Activated naive CD4-positive, alpha-beta T cell treated with anti-CD3 and anti-CD28 coated beads, Interleukin-2, amount 50 U/mL, for 72 hours (primary cell): Measurements from ENCODE around the gene AP2B1. TPM values are rescaled to one million over a fixed set of nuclear protein-coding genes. Genes with fewer than 3 reads are reported as not detected.
"Not testable (repeated sequence)": the region's sequence is repeated elsewhere in the genome, so short reads cannot be mapped to it uniquely, and the experiment has no call there.

Experiments
- ATAC-seq, 2 donors: fragments of 150-1000 bp; cut with Tn5 transposase; 2 replicates each; pipeline ENCODE4 v1.10.0; 2021; ENCODE audit warnings: mild to moderate bottlenecking in 2 of 2, moderate library complexity in 2 of 2
- DNase-seq, 2 donors: peaks; one replicate each; pipeline ENCODE4 v3.0.0; 2021 to 2022; ENCODE audit warnings: low spot score in 2 of 2
- H3K27ac Mint-ChIP-seq, 2 donors: one replicate each; pipeline ENCODE4 v1.8.0; 2022; ENCODE audit warnings: mild to moderate bottlenecking in 2 of 2, mixed read lengths in 2 of 2
- H3K36me3 Mint-ChIP-seq, 2 donors: one replicate each; pipeline ENCODE4 v1.8.0; 2022; ENCODE audit warnings: mixed read lengths in 2 of 2
- H3K9me3 Mint-ChIP-seq, 2 donors: one replicate each; pipeline ENCODE4 v1.8.0; 2022; ENCODE audit warnings: mixed read lengths in 2 of 2
- total RNA-seq, 2 donors: library from RNA; stranded (reverse); gene quantifications; one replicate each; pipeline ENCODE4 v1.2.3, GENCODE V29; 2022

AP2B1 gene
- total RNA-seq, 2 donors from 2014 or later: 185 to 202 TPM

DNA sequence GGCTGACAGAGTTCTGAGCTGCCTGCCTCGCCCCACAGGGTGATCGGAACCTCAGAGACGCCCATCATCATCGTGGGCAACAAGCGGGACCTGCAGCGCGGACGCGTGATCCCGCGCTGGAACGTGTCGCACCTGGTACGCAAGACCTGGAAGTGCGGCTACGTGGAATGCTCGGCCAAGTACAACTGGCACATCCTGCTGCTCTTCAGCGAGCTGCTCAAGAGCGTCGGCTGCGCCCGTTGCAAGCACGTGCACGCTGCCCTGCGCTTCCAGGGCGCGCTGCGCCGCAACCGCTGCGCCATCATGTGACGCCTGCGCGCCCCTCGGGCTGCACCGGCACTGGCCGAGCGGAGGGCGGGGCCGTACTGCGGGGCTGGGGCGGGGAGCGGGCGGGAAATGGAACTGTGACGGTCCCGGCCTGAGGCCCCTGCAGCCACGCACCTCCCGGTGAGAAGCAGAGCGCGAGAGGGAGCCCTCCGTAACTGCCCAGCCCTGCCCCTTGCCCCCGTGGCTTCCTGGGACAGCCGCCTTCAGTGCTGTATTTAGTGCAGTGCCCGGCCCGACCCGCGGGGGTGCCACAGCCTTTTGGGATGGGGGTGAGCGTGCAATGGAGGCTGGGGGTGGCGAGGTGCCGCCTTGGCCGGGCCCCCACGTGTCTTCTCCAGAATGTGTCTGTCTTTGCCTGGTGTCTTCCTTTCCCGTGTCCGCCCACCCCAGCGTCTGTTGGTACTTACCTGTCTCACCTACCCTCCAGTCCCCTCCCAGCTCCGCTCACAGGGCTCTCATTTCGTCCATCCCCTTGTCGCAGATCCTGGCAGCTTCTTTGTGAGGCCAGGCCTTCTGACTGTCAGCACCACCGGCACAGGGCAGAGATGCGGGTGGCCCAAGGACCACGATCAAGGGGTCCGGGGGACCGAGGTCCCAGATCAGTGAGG, 154.1 kb downstream of the AP2B1 start:
- ATAC-seq (peak; percentile 49 to 70), DNase-seq (no peak)
- H3K36me3 Mint-ChIP-seq: no peaks in the 10 kb centered on the region
- no peaks in the 10 kb centered on the region for H3K9me3 Mint-ChIP-seq
- no peak overlapping the region for H3K27ac Mint-ChIP-seq

DNA sequence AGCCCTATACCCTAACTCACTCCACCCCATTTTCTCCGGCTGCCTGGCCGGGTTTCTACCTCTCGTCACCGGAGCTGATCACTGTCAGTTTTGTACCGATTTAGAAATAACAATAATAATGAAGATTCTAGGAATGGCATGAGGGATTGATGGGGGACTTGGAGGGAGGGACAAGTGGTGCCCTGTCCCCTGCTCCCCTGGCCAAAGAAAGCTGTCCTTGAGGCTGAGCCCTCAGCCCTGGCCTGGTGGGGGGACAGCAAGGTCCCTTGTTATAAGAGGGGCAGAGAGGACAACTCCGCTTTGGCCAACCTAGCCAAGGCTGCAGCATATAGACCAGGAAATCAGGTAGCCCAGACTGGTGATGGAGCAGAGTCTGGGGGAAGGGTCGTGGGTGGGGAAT, 155.4 kb downstream of the AP2B1 start:
- no peaks in the 10 kb centered on the region for H3K9me3 Mint-ChIP-seq
- no peaks in the 10 kb centered on the region for H3K36me3 Mint-ChIP-seq
- no peak for DNase-seq
- H3K27ac Mint-ChIP-seq: no peak overlapping the region
- ATAC-seq: no peak

- no peaks in the 10 kb centered on the region for H3K36me3 Mint-ChIP-seq
- ATAC-seq (no peak), DNase-seq (no peak)
- H3K27ac Mint-ChIP-seq: no peak overlapping the region
- no peaks in the 10 kb centered on the region for H3K9me3 Mint-ChIP-seq
These were observed 155.9 kb downstream of the AP2B1 start for GRCh38 chr17:35742896-35743477.

DNA sequence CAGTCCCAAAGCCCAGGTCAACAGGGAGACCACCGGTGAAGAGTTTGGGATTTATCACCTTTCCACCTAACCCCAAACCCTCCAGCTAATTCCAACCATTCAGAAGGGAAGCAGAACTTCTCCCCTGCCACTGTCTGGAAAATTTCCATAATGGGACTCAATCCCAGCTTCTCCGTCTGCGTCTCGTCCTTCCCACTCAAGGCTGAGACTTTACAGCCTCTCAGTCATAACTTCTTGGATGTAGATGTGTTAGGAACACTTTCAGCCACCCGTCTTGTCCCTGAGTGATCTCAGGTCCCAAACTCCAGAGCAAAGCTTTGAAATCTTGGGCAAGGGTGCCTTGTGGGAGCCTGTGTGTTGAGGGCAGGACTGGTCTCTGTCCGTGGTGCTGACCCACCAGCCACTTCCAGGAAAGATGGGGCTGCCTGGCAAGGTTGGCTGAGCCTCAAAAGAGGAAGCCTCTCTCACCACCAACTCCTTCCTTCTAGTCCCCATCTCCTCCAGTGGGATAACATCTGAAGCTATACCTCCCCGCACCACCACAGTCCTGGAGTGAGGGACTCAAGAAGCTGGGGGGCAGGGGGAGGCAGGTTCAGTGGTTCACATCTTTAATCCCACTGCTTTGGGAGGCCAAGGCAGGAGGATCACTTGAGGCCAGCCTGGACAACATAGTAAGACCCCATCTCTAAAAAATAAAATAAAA, 156.7 kb downstream of the AP2B1 start:
- H3K9me3 Mint-ChIP-seq: no peaks in the 10 kb centered on the region
- no peaks in the 10 kb centered on the region for H3K36me3 Mint-ChIP-seq
- ATAC-seq: no peak
- no peak for DNase-seq
- no peak overlapping the region for H3K27ac Mint-ChIP-seq

DNA sequence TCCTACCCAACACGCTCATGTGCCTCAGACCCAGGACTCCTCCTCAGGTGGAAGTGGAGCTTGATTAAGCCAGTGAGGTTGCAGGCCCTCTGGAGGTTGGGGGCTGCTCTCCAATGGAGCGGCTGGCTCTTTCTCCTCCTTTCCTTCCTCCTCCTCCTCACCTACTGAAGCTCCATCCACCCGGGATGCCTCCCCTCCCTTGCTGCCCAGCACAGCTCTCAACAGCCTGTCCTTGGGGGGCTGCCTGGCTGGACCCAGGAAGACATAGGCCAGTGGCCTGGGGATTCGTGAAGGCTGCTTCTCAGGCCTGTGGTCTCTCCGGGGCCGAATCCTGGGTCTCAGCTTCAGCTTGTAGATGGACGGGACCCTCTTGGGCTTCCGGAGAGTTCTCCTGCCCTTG, 157.7 kb downstream of the AP2B1 start:
- no peak overlapping the region for H3K27ac Mint-ChIP-seq
- DNase-seq (no peak), ATAC-seq (no peak)
- no peaks in the 10 kb centered on the region for H3K9me3 Mint-ChIP-seq
- H3K36me3 Mint-ChIP-seq: no peaks in the 10 kb centered on the region

- Mint-ChIP-seq H3K36me3 (no peaks in the 10 kb centered on the region), H3K27ac (no peak overlapping the region), H3K9me3 (no peaks in the 10 kb centered on the region)
- ATAC-seq: no peak
- no peak for DNase-seq
These were observed 158.1 kb downstream of the AP2B1 start for GRCh38 chr17:35745246-35745645.

DNA sequence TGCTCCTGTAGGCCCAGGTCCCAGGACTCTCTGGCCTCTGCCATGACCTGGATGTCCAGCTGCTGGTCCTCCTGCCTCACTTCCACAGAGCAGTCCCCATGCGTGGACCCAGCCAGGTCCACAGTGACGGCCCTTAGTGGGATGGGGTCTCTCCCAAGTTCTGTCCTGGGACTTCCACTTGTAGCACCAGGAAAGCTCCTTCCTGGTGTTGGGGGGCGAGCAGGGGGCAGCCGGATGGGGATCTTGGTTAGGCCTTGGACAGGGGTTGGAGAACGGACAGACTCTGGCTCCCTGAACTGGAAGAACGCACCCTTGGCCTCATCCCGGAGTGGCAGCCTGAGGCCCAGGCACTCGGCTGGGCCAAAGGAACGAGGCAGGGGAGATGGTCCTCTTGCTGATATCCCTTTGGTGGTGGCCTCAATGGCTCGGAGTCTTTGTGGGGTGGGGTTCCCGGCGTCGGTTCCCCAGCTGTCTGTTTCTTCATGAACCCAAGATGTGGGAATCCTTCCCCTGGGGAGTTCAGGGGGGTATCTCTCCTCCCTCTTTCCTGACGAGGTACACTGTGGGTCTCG, 158.7 kb downstream of the AP2B1 start:
- DNase-seq (no peak), ATAC-seq (no peak)
- Mint-ChIP-seq H3K36me3 (no peaks in the 10 kb centered on the region), H3K27ac (no peak overlapping the region), H3K9me3 (no peaks in the 10 kb centered on the region)

GRCh38 chr17:35747540-35748017, 160.5 kb downstream of the AP2B1 start:
- ATAC-seq: peak; percentile 81 to 92
- peak; percentile 69 to 85 for DNase-seq
- Mint-ChIP-seq H3K27ac (no peak overlapping the region), H3K36me3 (no peaks in the 10 kb centered on the region), H3K9me3 (no peaks in the 10 kb centered on the region)

GRCh38 chr17:35748341-35748841, 161.3 kb downstream of the AP2B1 start:
- Mint-ChIP-seq H3K27ac (peak overlapping the region in 1 of 2 donors; percentile 65), H3K9me3 (no peaks in the 10 kb centered on the region), H3K36me3 (no peaks in the 10 kb centered on the region)
- ATAC-seq (peak; percentile 5 to 61), DNase-seq (no peak)

DNA sequence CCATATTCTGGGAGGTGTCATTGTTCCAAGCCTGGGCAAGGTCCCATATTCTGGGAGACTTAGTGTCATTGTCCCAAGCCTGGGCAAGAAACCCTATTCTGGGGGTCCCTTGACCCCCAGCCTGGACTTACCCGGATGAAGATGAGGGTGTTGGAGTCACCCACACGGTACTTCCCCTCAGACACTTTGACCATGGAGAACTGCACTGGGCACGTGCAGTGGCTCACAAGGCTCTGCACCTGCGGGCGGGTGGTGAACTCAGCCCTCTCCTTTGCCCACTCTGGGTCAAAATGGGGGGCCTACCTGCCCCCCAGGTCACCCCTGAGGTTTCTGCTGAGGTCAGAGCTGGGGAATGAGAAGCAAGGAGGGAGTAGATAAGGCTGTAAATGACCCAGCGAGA, 161.9 kb downstream of the AP2B1 start:
- no peak for DNase-seq
- no peaks in the 10 kb centered on the region for H3K36me3 Mint-ChIP-seq
- no peak overlapping the region for H3K27ac Mint-ChIP-seq
- no peak for ATAC-seq
- no peaks in the 10 kb centered on the region for H3K9me3 Mint-ChIP-seq

GRCh38 chr17:35749560-35750412, 162.7 kb downstream of the AP2B1 start:
- no peaks in the 10 kb centered on the region for H3K36me3 Mint-ChIP-seq
- H3K9me3 Mint-ChIP-seq: no peaks in the 10 kb centered on the region
- ATAC-seq: no peak
- DNase-seq: no peak
- no peak overlapping the region for H3K27ac Mint-ChIP-seq

DNA sequence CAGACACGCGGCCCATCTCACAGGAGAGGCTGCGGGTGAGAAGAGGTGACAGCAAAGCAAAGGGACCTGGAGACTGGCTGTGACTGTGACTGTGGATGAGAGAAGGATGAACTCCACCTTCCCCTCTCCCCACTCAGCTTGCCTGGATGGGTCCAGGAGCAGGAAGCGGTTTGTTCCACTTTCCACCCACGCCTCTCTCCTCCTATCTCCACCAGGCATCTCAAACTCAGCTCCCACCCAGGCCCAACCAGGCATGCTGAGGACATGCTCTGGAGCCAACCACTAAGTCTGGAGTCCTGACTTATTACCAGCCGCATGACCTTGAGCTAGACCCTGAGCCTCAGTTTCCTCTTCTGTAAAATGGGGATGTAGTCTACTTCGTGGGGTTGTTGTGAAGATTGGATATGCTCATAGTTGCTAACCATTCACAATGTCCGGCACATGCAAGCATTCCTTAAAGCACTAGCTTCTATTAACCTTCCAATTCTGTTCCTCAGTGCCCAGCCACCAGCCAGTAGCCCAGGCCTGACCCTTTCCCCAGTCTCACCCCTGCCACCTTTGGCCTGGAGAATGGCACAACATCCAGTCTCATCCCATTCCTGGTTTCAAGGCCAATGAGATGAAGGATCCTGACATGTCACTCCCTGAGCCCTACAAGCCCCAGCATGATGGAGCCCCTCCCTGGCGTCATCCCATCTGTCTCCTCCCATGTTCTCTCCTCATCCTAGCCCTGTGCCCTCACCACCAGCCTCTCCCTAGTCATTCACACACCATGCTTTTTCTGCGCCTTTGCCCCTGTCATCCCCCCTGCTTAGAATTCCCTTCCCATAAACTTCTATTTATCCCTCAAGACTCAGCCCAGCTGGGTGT, 163.6 kb downstream of the AP2B1 start:
- Mint-ChIP-seq H3K36me3 (no peaks in the 10 kb centered on the region), H3K9me3 (no peaks in the 10 kb centered on the region), H3K27ac (no peak overlapping the region)
- no peak for ATAC-seq
- DNase-seq: no peak

GRCh38 chr17:35751541-35751940, 164.4 kb downstream of the AP2B1 start:
- not testable (repeated sequence) for H3K27ac Mint-ChIP-seq, H3K36me3 Mint-ChIP-seq, ATAC-seq, H3K9me3 Mint-ChIP-seq, DNase-seq

- ATAC-seq (no peak), DNase-seq (no peak)
- H3K36me3 Mint-ChIP-seq: no peaks in the 10 kb centered on the region
- H3K27ac Mint-ChIP-seq: no peak overlapping the region
- H3K9me3 Mint-ChIP-seq: no peaks in the 10 kb centered on the region
These were observed 165.3 kb downstream of the AP2B1 start for GRCh38 chr17:35752471-35752870.
